ENCODE data around the gene SLC7A6. TPM values are rescaled to one million over a fixed set of nuclear protein-coding genes. Genes with fewer than 3 reads are reported as not detected.

SLC7A6 gene
- total RNA-seq, 6 experiments from 2014 or later = 46.1 to 56.6 (median 50.8) TPM

DNA sequence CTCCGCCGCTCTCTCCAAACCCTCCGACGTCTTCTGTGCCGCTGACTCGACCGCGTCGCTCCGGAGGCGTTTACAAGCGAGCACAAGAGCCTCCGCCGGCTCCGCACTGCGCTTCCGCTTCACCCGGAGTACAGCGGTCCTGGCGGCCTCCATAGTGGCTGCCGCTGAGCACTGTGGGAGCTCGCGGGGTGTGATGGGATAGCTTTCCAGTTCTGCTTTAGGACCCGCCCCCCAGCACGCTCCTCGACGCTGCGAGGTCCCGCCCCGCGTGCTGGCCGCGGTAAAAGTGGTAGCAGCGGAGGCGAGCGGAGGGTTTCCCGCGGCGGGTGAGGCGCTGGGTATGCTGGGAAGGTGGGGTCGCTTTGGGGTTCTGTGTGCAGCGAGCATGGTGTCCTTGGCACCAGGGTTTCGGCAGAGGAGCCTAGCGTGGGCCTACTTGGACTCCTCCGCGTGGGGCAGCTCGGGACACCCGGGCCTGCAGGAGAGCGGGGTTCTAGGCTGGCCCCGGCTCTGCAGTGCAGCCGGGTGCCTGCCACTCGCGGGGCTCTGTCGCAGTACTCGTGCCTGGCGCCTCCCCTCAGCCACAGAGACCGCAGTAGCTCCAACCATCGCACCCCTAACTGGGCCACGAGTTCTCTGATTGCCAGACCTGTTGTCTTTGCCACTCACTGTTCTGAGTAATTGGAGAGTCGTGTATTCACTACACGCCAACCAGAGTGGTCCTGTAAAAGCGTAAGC is 46.6 kb downstream of the SLC7A6 start, which contains the start of the genes PRMT7 and SLC7A6OS:
Gene PRMT7 (plus strand): TSS at position 246 of the 738 bp plus-strand sequence. CDS start 4,961 bp downstream, outside the sequence.
Gene SLC7A6OS (minus strand): TSS at position 173 of the 738 bp plus-strand sequence. CDS start 20 bp downstream, at position 153.
- peaks cover 3% of the 10 kb centered on the region for H3K27me3 Mint-ChIP-seq (ENCODE audit: insufficient read depth)
- peak within 1 kb of the TSS; percentile 88 for H3K4me3 Mint-ChIP-seq
- peaks cover 24% of the 10 kb centered on the region for H3K36me3 Mint-ChIP-seq (ENCODE audit: low read depth)
- H3K4me1 Mint-ChIP-seq (ENCODE audit: low read depth) = peaks cover 25% of the 10 kb centered on the region
- peak; percentile 83 for DNase-seq
- peak within 1 kb of the TSS; percentile 92 for H3K27ac Mint-ChIP-seq
- no peaks in the 10 kb centered on the region for H3K9me3 Mint-ChIP-seq
- TF ChIP-seq, protein P1, sequence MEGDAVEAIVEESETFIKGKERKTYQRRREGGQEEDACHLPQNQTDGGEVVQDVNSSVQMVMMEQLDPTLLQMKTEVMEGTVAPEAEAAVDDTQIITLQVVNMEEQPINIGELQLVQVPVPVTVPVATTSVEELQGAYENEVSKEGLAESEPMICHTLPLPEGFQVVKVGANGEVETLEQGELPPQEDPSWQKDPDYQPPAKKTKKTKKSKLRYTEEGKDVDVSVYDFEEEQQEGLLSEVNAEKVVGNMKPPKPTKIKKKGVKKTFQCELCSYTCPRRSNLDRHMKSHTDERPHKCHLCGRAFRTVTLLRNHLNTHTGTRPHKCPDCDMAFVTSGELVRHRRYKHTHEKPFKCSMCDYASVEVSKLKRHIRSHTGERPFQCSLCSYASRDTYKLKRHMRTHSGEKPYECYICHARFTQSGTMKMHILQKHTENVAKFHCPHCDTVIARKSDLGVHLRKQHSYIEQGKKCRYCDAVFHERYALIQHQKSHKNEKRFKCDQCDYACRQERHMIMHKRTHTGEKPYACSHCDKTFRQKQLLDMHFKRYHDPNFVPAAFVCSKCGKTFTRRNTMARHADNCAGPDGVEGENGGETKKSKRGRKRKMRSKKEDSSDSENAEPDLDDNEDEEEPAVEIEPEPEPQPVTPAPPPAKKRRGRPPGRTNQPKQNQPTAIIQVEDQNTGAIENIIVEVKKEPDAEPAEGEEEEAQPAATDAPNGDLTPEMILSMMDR (IDR thresholded peaks at IDR 0.05) = peak; percentile 49

DNA sequence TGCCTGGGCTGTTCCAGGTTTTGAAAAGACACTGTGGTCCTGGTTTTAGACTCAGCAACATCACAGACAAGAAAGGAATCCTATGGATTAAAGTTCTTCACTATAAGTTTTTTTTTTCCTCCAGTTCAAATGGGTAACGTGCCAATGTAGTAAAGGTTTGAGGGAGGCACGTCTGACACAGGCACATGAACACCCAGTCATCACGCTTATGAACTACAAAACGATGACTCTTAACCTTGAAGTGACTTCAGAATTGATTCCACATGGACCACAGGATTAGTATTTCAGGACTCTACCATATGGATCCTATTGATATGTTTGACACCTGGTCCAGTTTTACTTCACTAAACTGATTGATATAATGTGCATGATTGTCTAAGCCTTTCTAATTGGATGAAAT is 48.8 kb downstream of the SLC7A6 start:
- TF ChIP-seq, protein P1 (IDR thresholded peaks at IDR 0.05) = no peak
- no peak overlapping the region for H3K4me3 Mint-ChIP-seq
- no peak for DNase-seq

DNA sequence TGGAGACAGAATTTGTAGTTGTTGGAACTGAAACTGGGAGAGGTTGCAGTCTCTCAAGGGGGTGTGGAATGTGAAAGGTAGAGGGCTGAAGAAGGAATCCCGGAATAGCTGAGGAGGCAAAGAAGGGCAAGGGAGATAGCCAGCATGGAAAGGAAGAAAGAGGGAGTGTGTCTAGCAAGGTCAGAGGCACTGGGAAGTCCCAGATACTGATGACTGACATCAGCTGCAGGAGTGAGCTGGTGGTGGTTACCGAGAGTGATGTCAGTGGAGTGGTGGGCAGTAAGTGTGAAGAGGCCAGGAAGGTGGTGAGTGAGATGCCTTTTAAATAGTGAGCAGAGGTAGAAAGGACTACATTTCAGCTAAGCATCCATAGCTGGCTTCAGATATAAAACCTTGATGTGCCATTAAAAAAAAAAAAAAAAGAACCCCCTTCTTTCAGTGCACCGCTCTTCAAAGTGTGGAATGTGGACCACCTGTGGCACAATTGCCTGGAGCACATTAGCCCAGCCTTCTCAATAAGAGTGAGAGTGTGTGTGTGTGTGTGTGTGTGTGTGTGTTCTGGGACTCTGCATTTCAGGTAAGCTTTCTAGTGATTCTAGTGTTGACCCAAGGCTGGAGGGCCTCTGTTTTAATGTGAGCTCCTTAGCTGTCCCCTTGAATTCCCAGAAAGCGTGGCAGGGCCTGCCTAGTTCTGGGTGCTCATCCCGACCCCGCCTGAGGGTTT is 55.0 kb downstream of the SLC7A6 start:
- Mint-ChIP-seq H3K27ac (no peak overlapping the region), H3K4me3 (no peak overlapping the region), H3K9me3 (no peaks in the 10 kb centered on the region), H3K36me3 (ENCODE audit: low read depth) (peaks cover 8% of the 10 kb centered on the region), H3K4me1 (ENCODE audit: low read depth) (no peaks in the 10 kb centered on the region), H3K27me3 (ENCODE audit: insufficient read depth) (peaks cover 1% of the 10 kb centered on the region)
- no peak for DNase-seq
- TF ChIP-seq, protein P1 (IDR thresholded peaks at IDR 0.05) = no peak

More for the DNA sequence above, 48.8 kb downstream of the SLC7A6 start:
- peaks cover 24% of the 10 kb centered on the region for H3K36me3 Mint-ChIP-seq (ENCODE audit: low read depth)
- H3K27ac Mint-ChIP-seq = no peak overlapping the region
- H3K4me1 Mint-ChIP-seq (ENCODE audit: low read depth) = peaks cover 25% of the 10 kb centered on the region
- H3K27me3 Mint-ChIP-seq (ENCODE audit: insufficient read depth) = peaks cover 4% of the 10 kb centered on the region
- no peaks in the 10 kb centered on the region for H3K9me3 Mint-ChIP-seq

DNA sequence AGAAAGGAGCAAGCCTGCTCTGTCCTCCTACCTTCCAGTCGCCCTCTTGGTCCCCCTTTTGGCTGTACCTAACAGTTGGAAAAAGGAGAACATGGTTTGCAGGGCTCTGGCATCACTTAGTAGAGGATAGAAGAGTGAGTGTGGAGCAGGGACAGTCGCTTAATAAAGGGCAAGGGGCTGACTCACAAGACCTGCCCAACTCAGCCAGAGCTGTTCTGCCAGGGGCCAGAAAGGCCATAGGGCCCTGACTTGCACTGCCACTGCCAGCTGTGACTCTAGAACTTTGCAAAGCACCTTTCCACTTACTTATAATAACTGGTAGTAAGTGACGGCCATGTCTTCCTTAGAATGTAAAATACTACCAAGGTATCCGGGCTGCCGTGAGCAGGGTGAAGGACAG is 60.0 kb downstream of the SLC7A6 start:
- no peaks in the 10 kb centered on the region for H3K27me3 Mint-ChIP-seq (ENCODE audit: insufficient read depth)
- DNase-seq = no peak
- H3K27ac Mint-ChIP-seq = no peak overlapping the region
- no peaks in the 10 kb centered on the region for H3K9me3 Mint-ChIP-seq
- no peak overlapping the region for H3K4me3 Mint-ChIP-seq
- H3K36me3 Mint-ChIP-seq (ENCODE audit: low read depth) = 0 out of 2 replicates have a peak, but pooled peaks cover 4% of the 10 kb centered on the region
- peaks cover 24% of the 10 kb centered on the region for H3K4me1 Mint-ChIP-seq (ENCODE audit: low read depth)
- TF ChIP-seq, protein P1 (IDR thresholded peaks at IDR 0.05) = no peak

DNA sequence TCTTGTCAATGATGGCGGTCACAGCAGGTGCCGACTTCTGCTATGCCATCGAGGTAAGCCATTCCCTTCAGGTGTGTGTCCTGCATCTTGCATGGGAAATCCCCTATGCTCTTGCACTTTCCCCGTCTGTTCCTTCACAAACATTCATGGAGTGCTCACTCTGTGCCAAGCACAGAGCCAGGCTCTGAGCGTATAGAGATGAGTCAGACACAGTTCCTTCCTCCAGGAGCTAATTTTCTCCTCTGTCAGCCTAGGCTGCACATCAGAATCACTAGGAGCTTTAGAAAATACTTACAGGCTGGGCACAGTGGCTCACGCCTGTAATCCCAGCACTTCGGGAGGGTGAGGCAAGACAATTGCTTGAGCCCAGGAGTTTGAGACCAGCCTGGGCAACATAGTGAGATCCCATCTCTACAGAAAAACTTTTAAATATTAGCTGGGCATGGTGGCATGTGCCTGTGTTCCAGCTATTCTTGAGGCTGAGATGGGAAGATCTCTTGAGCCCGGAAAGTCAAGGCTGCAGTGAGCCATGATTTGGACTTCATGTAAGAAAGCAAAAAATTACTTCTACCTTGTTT is 60.5 kb downstream of the SLC7A6 start:
- no peaks in the 10 kb centered on the region for H3K9me3 Mint-ChIP-seq
- H3K4me1 Mint-ChIP-seq (ENCODE audit: low read depth) = peaks cover 24% of the 10 kb centered on the region
- TF ChIP-seq, protein P1 (IDR thresholded peaks at IDR 0.05) = no peak
- H3K27ac Mint-ChIP-seq = no peak overlapping the region
- no peak overlapping the region for H3K4me3 Mint-ChIP-seq
- no peaks in the 10 kb centered on the region for H3K27me3 Mint-ChIP-seq (ENCODE audit: insufficient read depth)
- H3K36me3 Mint-ChIP-seq (ENCODE audit: low read depth) = 0 out of 2 replicates have a peak, but pooled peaks cover 4% of the 10 kb centered on the region
- DNase-seq = no peak

Data from HFFc6 (cell line).